GM12878 (cell line): ENCODE results near the gene MOK. TPM values are rescaled to one million over a fixed set of nuclear protein-coding genes. Genes with fewer than 3 reads are reported as not detected.

Experiments used
- ATAC-seq: fragments of 200-7000 bp; cut with Tn5 transposase; 3 replicates; pipeline ENCODE4 v1.9.1; 2020; ENCODE audit warnings: mild to moderate bottlenecking, moderate library complexity
- BruUV-seq: library from RNA; stranded (reverse); fragments of 400-500 nt; replicated peaks from 2 replicates; lab custom pipeline; 2021; lab: Mats Ljungman, UMichigan
- CTCF ChIA-PET: fragments of 300-600 bp; sonication (Branson Sonifier 250); formaldehyde crosslinking; extraction: SDS; loops from one replicate; lab custom pipeline; 2021; ENCODE audit warnings: inconsistent platforms; lab: Yijun Ruan, JAX
- POLR2A ChIA-PET: fragments of 350-600 bp; formaldehyde crosslinking; extraction: SDS; loops from one replicate; lab custom pipeline; 2021; ENCODE audit warnings: inconsistent platforms; lab: Charles Lee
- RAD21 ChIA-PET: fragments of 300-600 bp; sonication (Branson Sonifier 250); formaldehyde crosslinking; loops from one replicate; lab custom pipeline; 2023; ENCODE audit warnings: antibody characterized with exemption; ENCODE audit not compliant: unreplicated experiment; lab: Charles Lee
- SMC1A ChIA-PET: fragments of 300-600 bp; sonication (Branson Sonifier 250); formaldehyde crosslinking; loops from one replicate; lab custom pipeline; 2023; ENCODE audit not compliant: unreplicated experiment, uncharacterized antibody; lab: Charles Lee
- DNase-seq: peaks from one replicate; pipeline ENCODE4 v3.0.0-alpha.2; 2011; ENCODE audit warnings: low read depth, low spot score
- FAIRE-seq: peaks from 3 replicates; lab custom pipeline; 2011; peaks lifted over from hg19 to GRCh38; lab: Jason Lieb, UNC
- H2AFZ ChIP-seq: 2 replicates; pipeline ENCODE4 v1.6.0; 2011; ENCODE audit warnings: low read depth, low read length, control low read depth; ENCODE audit not compliant: control insufficient read depth
- H3K27ac ChIP-seq: 2 replicates; pipeline ENCODE4 v1.5.1; 2011; ENCODE audit warnings: control low read depth; ENCODE audit not compliant: control insufficient read depth, insufficient read depth
- H3K27me3 ChIP-seq, 2 experiments: replicated peaks in 1 of 2; 2 replicates each; pipeline versions ENCODE4 v1.6.0 to v1.6.1; 2011; ENCODE audit warnings: low read length in 1 of 2; ENCODE audit not compliant: control insufficient read depth in 2 of 2, insufficient read depth in 2 of 2
- H3K36me3 ChIP-seq, 2 experiments: 2 replicates each; pipeline ENCODE4 v1.5.1; 2011; ENCODE audit warnings: low read length in 1 of 2; ENCODE audit not compliant: control insufficient read depth in 2 of 2, insufficient read depth in 2 of 2
- H3K4me1 ChIP-seq: 2 replicates; pipeline ENCODE4 v1.6.1; 2011; ENCODE audit warnings: mild to moderate bottlenecking, low read length, moderate library complexity, mixed read lengths; ENCODE audit not compliant: control insufficient read depth, insufficient read depth
- H3K4me2 ChIP-seq: 2 replicates; pipeline ENCODE4 v1.6.0; 2011; ENCODE audit warnings: control low read depth; ENCODE audit not compliant: control insufficient read depth, insufficient read depth
- H3K4me3 ChIP-seq: fragments of 200-600 bp; sonication (generic); 2 replicates; pipeline ENCODE4 v1.5.1; 2016
- H3K79me2 ChIP-seq: 2 replicates; pipeline ENCODE4 v1.6.0; 2011; ENCODE audit warnings: low read length; ENCODE audit not compliant: control insufficient read depth, insufficient read depth
- H3K9ac ChIP-seq: 2 replicates; pipeline ENCODE4 v1.8.0; 2011; ENCODE audit warnings: low read length, control low read depth, mixed read lengths; ENCODE audit not compliant: control insufficient read depth, insufficient read depth
- H3K9me3 ChIP-seq: replicated peaks from 3 replicates; pipeline ENCODE4 v1.5.1; 2011; ENCODE audit warnings: mild to moderate bottlenecking, low read length; ENCODE audit not compliant: control insufficient read depth, insufficient read depth
- H4K20me1 ChIP-seq: 2 replicates; pipeline ENCODE4 v1.6.0; 2011; ENCODE audit not compliant: control insufficient read depth, insufficient read depth
- ASH2L ChIP-seq: fragments of 300-600, 200-600 bp; sonication (generic); IDR thresholded peaks from 2 replicates; pipeline ENCODE4 v1.6.1; 2017; ENCODE audit warnings: low read depth, mild to moderate bottlenecking, borderline replicate concordance
- CBFB ChIP-seq: IDR thresholded peaks from 2 replicates; pipeline ENCODE4 v1.6.1; 2016; ENCODE audit warnings: antibody characterized with exemption, low read depth
- E4F1 ChIP-seq: fragments of 450-650 bp; IDR thresholded peaks from 2 replicates; pipeline ENCODE4 v1.6.1; 2018; ENCODE audit warnings: borderline replicate concordance, mild to moderate bottlenecking; ENCODE audit not compliant: partially characterized antibody
- HDAC2 ChIP-seq: fragments of 200-600 bp; sonication (generic); IDR thresholded peaks from 2 replicates; pipeline ENCODE4 v1.6.1; 2017
- IRF5 ChIP-seq: fragments of 450-650 bp; IDR thresholded peaks from 2 replicates; pipeline ENCODE4 v1.6.1; 2017; ENCODE audit warnings: borderline replicate concordance
- LARP7 ChIP-seq: fragments of 450-650 bp; IDR thresholded peaks from 2 replicates; pipeline ENCODE4 v1.6.1; 2017; ENCODE audit warnings: mild to moderate bottlenecking
- MYC ChIP-seq: IDR thresholded peaks from 2 replicates; pipeline ENCODE4 v1.6.1; 2011; ENCODE audit warnings: mild to moderate bottlenecking, low read length, moderate library complexity, inconsistent platforms; ENCODE audit not compliant: insufficient read depth, insufficient replicate concordance, insufficient read length, severe bottlenecking
- NFIC ChIP-seq: IDR thresholded peaks from 2 replicates; pipeline ENCODE4 v1.6.1; 2012; ENCODE audit warnings: low read depth, mild to moderate bottlenecking, inconsistent platforms, low read length, moderate library complexity
- NR2F1 ChIP-seq: fragments of 450-650 bp; conservative IDR thresholded peaks from 2 replicates; pipeline ENCODE4 v1.6.1; 2017; ENCODE audit warnings: mild to moderate bottlenecking
- NRF1 ChIP-seq: conservative IDR thresholded peaks from 2 replicates; pipeline ENCODE4 v1.6.1; 2011; ENCODE audit warnings: mild to moderate bottlenecking, low read depth, low read length, improper control_type of control experiment
- PML ChIP-seq: IDR thresholded peaks from 2 replicates; pipeline ENCODE4 v1.6.1; 2012; ENCODE audit warnings: low read length, inconsistent platforms
- POLR2AphosphoS5 ChIP-seq: IDR thresholded peaks from 2 replicates; pipeline ENCODE4 v1.6.1; 2011; ENCODE audit warnings: mild to moderate bottlenecking, low read length, inconsistent platforms
- RBBP5 ChIP-seq: fragments of 200-600 bp; sonication (generic); conservative IDR thresholded peaks from 2 replicates; pipeline ENCODE4 v1.6.1; 2016
- RUNX3 ChIP-seq: IDR thresholded peaks from 2 replicates; pipeline ENCODE4 v1.6.1; 2012; ENCODE audit warnings: low read length, inconsistent platforms
- SMAD5 ChIP-seq: IDR thresholded peaks from 2 replicates; pipeline ENCODE4 v1.6.1; 2016; ENCODE audit warnings: antibody characterized with exemption, low read depth
- SP1 ChIP-seq: IDR thresholded peaks from one replicate; pipeline ENCODE4 v1.6.1; 2011; ENCODE audit warnings: low read depth, low read length
- SREBF1 ChIP-seq: IDR thresholded peaks from 2 replicates; pipeline ENCODE4 v1.6.1; 2012; ENCODE audit warnings: mild to moderate bottlenecking, low read length
- SUPT20H ChIP-seq: IDR thresholded peaks from 2 replicates; pipeline ENCODE4 v1.6.1; 2011; ENCODE audit warnings: low read depth, mild to moderate bottlenecking, low read length, moderate library complexity, borderline replicate concordance; ENCODE audit not compliant: control insufficient read depth
- TCF12 ChIP-seq: IDR thresholded peaks from 2 replicates; pipeline ENCODE4 v1.6.1; 2011; ENCODE audit warnings: low read depth, mild to moderate bottlenecking, low read length
- USF1 ChIP-seq: IDR thresholded peaks from 2 replicates; pipeline ENCODE4 v1.6.1; 2011; ENCODE audit warnings: borderline replicate concordance, low read depth, mild to moderate bottlenecking, moderate library complexity, mixed read lengths, low read length; ENCODE audit not compliant: insufficient read depth; ENCODE audit errors: extremely low read length
- USF2 ChIP-seq: IDR thresholded peaks from 2 replicates; pipeline ENCODE4 v1.6.1; 2011; ENCODE audit warnings: low read depth, low read length, improper control_type of control experiment, borderline replicate concordance
- WGBS: methylation state at CpG from one replicate; pipeline ENCODE4 v1.1.6; 2016; ENCODE audit warnings: low lambda C conversion rate; ENCODE audit not compliant: insufficient replicate concordance, insufficient coverage; ENCODE audit errors: missing lambda C conversion rate; 5-methylcytosine and 5-hydroxymethylcytosine counted together
- in situ Hi-C: fragments of 300-500 bp; cut with MboI; formaldehyde crosslinking; loops from 9 replicates; pipeline ENCODE4 v1.14.3; 2018; ENCODE audit warnings: mixed read lengths
- intact Hi-C: fragments of 100-400 bp; cut with micrococcal nuclease; formaldehyde crosslinking; loops from one replicate; pipeline ENCODE4 v1.14.2; 2022; ENCODE audit not compliant: unreplicated experiment
- polyA plus RNA-seq, 11 experiments: library from polyadenylated mRNA; depleted of rRNA in 4 of 11; unstranded in 6 of 11; stranded (reverse) in 5 of 11; fragments of >200 nt; fragmentation: Nextera tagmentation in 4 of 11; fragmentation: Illumina TruSeq in 1 of 11; extraction: Ambion mirVana in 4 of 11; extraction: Trizol in 1 of 11; gene quantifications; 1 replicate in 1 of 11; 2 replicates in 10 of 11; pipeline versions ENCODE4 v1.2.1 to v1.2.3, GENCODE V29; 2011 to 2016; ENCODE audit warnings: inconsistent platforms in 2 of 11, missing spikeins in 2 of 11, low read depth in 1 of 11
- total RNA-seq, 4 experiments: library from RNA; depleted of rRNA in 3 of 4; stranded (reverse); fragments of >200 nt in 3 of 4; fragmentation: Illumina TruSeq in 1 of 4; extraction: Trizol in 1 of 4; gene quantifications; 2 replicates each; pipeline versions ENCODE4 v1.2.1 to v1.2.3, GENCODE V29; 2013 to 2021

Gene MOK
- total and polyA plus RNA-seq, 10 of the 15 experiments (the other 5 are each of a cell fraction or from before 2014, with no cell fraction given) = 0.10 to 3.0 (median 1.4) TPM

GRCh38 chr14:102229739-102230092 is 75.2 kb downstream of the MOK start (continued):
- no peak for TF ChIP-seq POLR2AphosphoS5
- TF ChIP-seq MYC = no peak
- TF ChIP-seq NRF1 = no peak
- TF ChIP-seq SREBF1 = no peak
- no peak for TF ChIP-seq NR2F1
- no peak for TF ChIP-seq PML
- TF ChIP-seq E4F1 = no peak
- TF ChIP-seq SUPT20H = no peak
- TF ChIP-seq RBBP5 = no peak
- no peak for TF ChIP-seq CBFB
- no peak for TF ChIP-seq HDAC2

GRCh38 chr14:102229071-102229738 is 75.8 kb downstream of the MOK start:
- RAD21 ChIA-PET = no interaction called here
- POLR2A ChIA-PET = no interaction called here
- WGBS = 91% methylated on average over 43 of the region's 43 CpGs
- H3K9me3 ChIP-seq = no peaks in the 10 kb centered on the region
- CTCF ChIA-PET = interaction anchor here (0.6 to 1.0 kb wide), 2 partner anchors 133 to 652 kb away, joined by 3 read pairs; no protein-coding TSS in a partner anchor
- no peaks in the 10 kb centered on the region for H4K20me1 ChIP-seq
- no peaks in the 10 kb centered on the region for H3K36me3 ChIP-seq
- no peaks in the 10 kb centered on the region for H3K4me1 ChIP-seq
- no peak overlapping the region for H3K4me2 ChIP-seq
- no peak overlapping the region for H3K27ac ChIP-seq
- H3K79me2 ChIP-seq = no peaks in the 10 kb centered on the region
- intact Hi-C loops = no loop called here
- H3K9ac ChIP-seq = no peak overlapping the region
- FAIRE-seq (no peak), DNase-seq (no peak), ATAC-seq (no peak)
- in situ Hi-C loops = no loop called here
- no peak overlapping the region for H2AFZ ChIP-seq
- SMC1A ChIA-PET = no interaction called here
- no peak overlapping the region for H3K4me3 ChIP-seq
- no TSS peak for BruUV-seq
- no peaks in the 10 kb centered on the region; a peak in 1 of 4 replicates for H3K27me3 ChIP-seq
- TF ChIP-seq USF2 (no peak), RUNX3 (no peak), SP1 (no peak), IRF5 (no peak), LARP7 (no peak), NR2F1 (no peak), NFIC (no peak), ASH2L (no peak), SMAD5 (no peak), TCF12 (no peak), USF1 (no peak)
